HCT116 (cell line): ENCODE results near the gene RIMS1. TPM values are rescaled to one million over a fixed set of nuclear protein-coding genes. Genes with fewer than 3 reads are reported as not detected.

Experiments
- ATAC-seq: fragments of 200-7000 bp; cut with Tn5 transposase; 2 replicates; pipeline ENCODE4 v1.9.1; 2020; ENCODE audit warnings: mild to moderate bottlenecking, moderate library complexity
- BruUV-seq: library from RNA; stranded (reverse); fragments of 400-500 nt; replicated peaks from 2 replicates; lab custom pipeline; 2021; lab: Mats Ljungman, UMichigan
- CTCF ChIA-PET: fragments of 300-600 bp; sonication (Branson Sonifier 250); formaldehyde crosslinking; loops from one replicate; lab custom pipeline; 2021; ENCODE audit warnings: antibody characterized with exemption; lab: Charles Lee
- POLR2A ChIA-PET: fragments of 300-600, 350-600 bp; sonication (Branson Sonifier 250); formaldehyde crosslinking; loops from one replicate; lab custom pipeline; 2021; ENCODE audit warnings: antibody characterized with exemption; lab: Charles Lee
- RAD21 ChIA-PET, 2 experiments: fragments of 300-600 bp; sonication (Branson Sonifier 250); formaldehyde crosslinking; loops; one replicate each; lab custom pipeline; 2023; ENCODE audit warnings: low total read pairs in 2 of 2; ENCODE audit not compliant: uncharacterized antibody in 2 of 2, unreplicated experiment in 2 of 2, low non-redundant PET in 1 of 2; lab: Charles Lee
- DNase-seq: peaks from one replicate; pipeline ENCODE4 v3.0.0-alpha.2; 2010; ENCODE audit warnings: low read depth, low spot score
- H2AFZ ChIP-seq: fragments of 200-600 bp; shearing (Covaris generic), sonication (generic); 2 replicates; pipeline ENCODE4 v1.6.1; 2017; ENCODE audit warnings: low read depth, mixed run types, mixed read lengths, antibody characterized with exemption, low read length; ENCODE audit not compliant: poor library complexity, severe bottlenecking
- H3K27ac ChIP-seq: 2 replicates; pipeline ENCODE4 v1.5.1; 2012; ENCODE audit warnings: low read depth, low read length
- H3K27me3 ChIP-seq: fragments of 200-600 bp; sonication (generic); 2 replicates; pipeline ENCODE4 v1.6.1; 2016; ENCODE audit warnings: mixed run types, low read length, mixed read lengths; ENCODE audit not compliant: insufficient read depth
- H3K36me3 ChIP-seq, 2 experiments: fragments of 200-500 bp in 1 of 2; fragments of 200-600 bp in 1 of 2; sonication (Bioruptor generic) in 1 of 2; sonication (generic) in 1 of 2; 2 replicates each; pipeline versions ENCODE4 v1.5.1 to v1.6.1; 2014 to 2016; ENCODE audit warnings: low read length in 2 of 2, inconsistent platforms in 1 of 2, mixed read lengths in 1 of 2, mixed run types in 1 of 2; ENCODE audit not compliant: insufficient read depth in 2 of 2, control insufficient read depth in 1 of 2
- H3K4me1 ChIP-seq, 2 experiments: fragments of 200-600 bp in 1 of 2; sonication (generic) in 1 of 2; 2 replicates each; pipeline versions ENCODE4 v1.5.1 to v1.6.1; 2012 to 2017; ENCODE audit warnings: low read length in 2 of 2, inconsistent platforms in 1 of 2, mild to moderate bottlenecking in 1 of 2, mixed read lengths in 1 of 2, mixed run types in 1 of 2, moderate library complexity in 1 of 2; ENCODE audit not compliant: insufficient read depth in 2 of 2, control insufficient read depth in 1 of 2
- H3K4me2 ChIP-seq: fragments of 200-600 bp; sonication (generic); 2 replicates; pipeline ENCODE4 v1.6.1; 2017; ENCODE audit warnings: mixed run types, low read length, mixed read lengths
- H3K4me3 ChIP-seq, 2 experiments: fragments of 200-600 bp in 1 of 2; sonication (generic) in 1 of 2; replicated peaks in 1 of 2; 2 replicates each; pipeline ENCODE4 v1.5.1; 2011 to 2016; ENCODE audit warnings: low read length in 2 of 2, control low read depth in 1 of 2, low read depth in 1 of 2, mild to moderate bottlenecking in 1 of 2, mixed read lengths in 1 of 2, mixed run types in 1 of 2
- H3K79me2 ChIP-seq: fragments of 200-600 bp; sonication (generic); 2 replicates; pipeline ENCODE4 v1.6.1; 2017; ENCODE audit warnings: mild to moderate bottlenecking, mixed run types, low read length, moderate library complexity, mixed read lengths; ENCODE audit not compliant: insufficient read depth
- H3K9ac ChIP-seq: fragments of 200-600 bp; sonication (generic); 2 replicates; pipeline ENCODE4 v1.6.1; 2016; ENCODE audit warnings: low read length, mixed read lengths
- H3K9me2 ChIP-seq: fragments of 200-600 bp; sonication (generic), shearing (Covaris generic); 2 replicates; pipeline ENCODE4 v1.6.1; 2017; ENCODE audit warnings: mixed run types, mild to moderate bottlenecking, moderate library complexity; ENCODE audit not compliant: insufficient read depth
- H3K9me3 ChIP-seq, 2 experiments: fragments of 200-500 bp in 1 of 2; fragments of 200-600 bp in 1 of 2; sonication (Bioruptor generic) in 1 of 2; sonication (generic) in 1 of 2; 2 replicates each; pipeline ENCODE4 v1.6.1; 2014 to 2017; ENCODE audit warnings: low read length in 2 of 2, mixed read lengths in 2 of 2, inconsistent platforms in 1 of 2, low read depth in 1 of 2, mild to moderate bottlenecking in 1 of 2, mixed run types in 1 of 2, moderate library complexity in 1 of 2; ENCODE audit not compliant: control insufficient read depth in 1 of 2, insufficient read depth in 1 of 2
- H4K20me1 ChIP-seq: fragments of 200-600 bp; sonication (generic), shearing (Covaris generic); 2 replicates; pipeline ENCODE4 v1.6.1; 2017; ENCODE audit warnings: mixed run types, mild to moderate bottlenecking, moderate library complexity; ENCODE audit not compliant: insufficient read depth
- ATF3 ChIP-seq: IDR thresholded peaks from 2 replicates; pipeline ENCODE4 v1.6.1; 2012
- CBX3 ChIP-seq: IDR thresholded peaks from 2 replicates; pipeline ENCODE4 v1.6.1; 2012; ENCODE audit warnings: low read depth
- CEBPB ChIP-seq: IDR thresholded peaks from 2 replicates; pipeline ENCODE4 v1.6.1; 2012; ENCODE audit warnings: low read depth
- CTCF ChIP-seq, 3 experiments: fragments of 200-600 bp in 1 of 3; sonication (generic) in 1 of 3; IDR thresholded peaks in 2 of 3; conservative IDR thresholded peaks in 1 of 3; 2 replicates each; pipeline ENCODE4 v1.5.1; 2012 to 2017; ENCODE audit warnings: low read depth in 2 of 3, low read length in 2 of 3, antibody characterized with exemption in 1 of 3, borderline replicate concordance in 1 of 3, control low read depth in 1 of 3, mild to moderate bottlenecking in 1 of 3, mixed read lengths in 1 of 3, mixed run types in 1 of 3, moderate library complexity in 1 of 3; ENCODE audit not compliant: insufficient read depth in 1 of 3
- ELF1 ChIP-seq: IDR thresholded peaks from 2 replicates; pipeline ENCODE4 v1.6.1; 2012; ENCODE audit warnings: low read depth, borderline replicate concordance
- EZH2 ChIP-seq: fragments of 200-600 bp; sonication (generic); IDR thresholded peaks from 2 replicates; pipeline ENCODE4 v1.6.1; 2017; ENCODE audit warnings: antibody characterized with exemption, mixed run types
- EZH2phosphoT487 ChIP-seq: fragments of 200-600 bp; IDR thresholded peaks from 2 replicates; pipeline ENCODE4 v1.6.1; 2018; ENCODE audit warnings: antibody characterized with exemption, borderline replicate concordance
- JUND ChIP-seq: IDR thresholded peaks from 2 replicates; pipeline ENCODE4 v1.6.1; 2012
- MAX ChIP-seq: IDR thresholded peaks from 2 replicates; pipeline ENCODE4 v1.6.1; 2012
- POLR2A ChIP-seq: IDR thresholded peaks from 2 replicates; pipeline ENCODE4 v1.7.0; 2011; ENCODE audit warnings: borderline replicate concordance; ENCODE audit not compliant: insufficient read depth, insufficient read length; ENCODE audit errors: extremely low read depth
- POLR2AphosphoS5 ChIP-seq: IDR thresholded peaks from 2 replicates; pipeline ENCODE4 v1.6.1; 2011; ENCODE audit warnings: mild to moderate bottlenecking, low read depth, low read length, moderate library complexity
- RAD21 ChIP-seq: IDR thresholded peaks from 2 replicates; pipeline ENCODE4 v1.6.1; 2012; ENCODE audit warnings: low read depth, mild to moderate bottlenecking
- REST ChIP-seq: IDR thresholded peaks from 2 replicates; pipeline ENCODE4 v1.6.1; 2012; ENCODE audit warnings: low read depth
- SP1 ChIP-seq: IDR thresholded peaks from 2 replicates; pipeline ENCODE4 v1.6.1; 2012; ENCODE audit warnings: low read depth
- SRF ChIP-seq: IDR thresholded peaks from 2 replicates; pipeline ENCODE4 v1.6.1; 2012; ENCODE audit warnings: low read depth
- TCF7L2 ChIP-seq: IDR thresholded peaks from 2 replicates; pipeline ENCODE4 v1.7.0; 2011; ENCODE audit warnings: borderline replicate concordance, inconsistent platforms; ENCODE audit not compliant: insufficient read depth, insufficient read length; ENCODE audit errors: extremely low read depth
- ZBTB33 ChIP-seq: IDR thresholded peaks from 2 replicates; pipeline ENCODE4 v1.6.1; 2011; ENCODE audit warnings: mild to moderate bottlenecking, low read length, moderate library complexity; ENCODE audit not compliant: insufficient replicate concordance; ENCODE audit errors: extremely low read depth
- ZFX ChIP-seq: fragments of 450-650 bp; IDR thresholded peaks from 2 replicates; pipeline ENCODE4 v1.6.1; 2017
- ZNF274 ChIP-seq: fragments of 200-500 bp; sonication (Bioruptor generic); IDR thresholded peaks from 2 replicates; pipeline ENCODE4 v1.6.1; 2014; ENCODE audit warnings: mild to moderate bottlenecking, low read depth, low read length, inconsistent platforms
- intact Hi-C: fragments of 100-400 bp; cut with micrococcal nuclease; formaldehyde crosslinking; loops from 2 replicates; pipeline ENCODE4 v1.10.0; 2022
- total RNA-seq: library from RNA; stranded (reverse); gene quantifications from one replicate; pipeline ENCODE4 v1.2.1, GENCODE V29; 2021; ENCODE audit not compliant: unreplicated experiment

RIMS1 gene
- total RNA-seq, 1 experiment from 2014 or later: not detected

GRCh38 chr6:72061286-72061685, 174.9 kb downstream of the RIMS1 start:
- H3K9ac ChIP-seq: no peak overlapping the region
- TF ChIP-seq CTCF (IDR thresholded peaks at IDR 0.05 in 2 of 3, conservative IDR thresholded peaks at IDR 0.05 in 1 of 3; ENCODE audit: borderline replicate concordance in 1 of 3, insufficient read depth in 1 of 3, low read depth in 2 of 3, low read length in 2 of 3) (no peak), CBX3 (no peak), ELF1 (no peak), POLR2A (no peak), TCF7L2 (no peak), ZBTB33 (no peak), REST (no peak), RAD21 (no peak), SRF (no peak), EZH2phosphoT487 (no peak), ZNF274 (no peak), CEBPB (no peak), JUND (no peak), MAX (no peak), ATF3 (no peak), EZH2 (no peak), SP1 (no peak), ZFX (no peak), POLR2AphosphoS5 (no peak)
- no peak overlapping the region for H3K4me2 ChIP-seq
- H2AFZ ChIP-seq: no peak overlapping the region
- no peaks in the 10 kb centered on the region for H4K20me1 ChIP-seq
- no peaks in the 10 kb centered on the region for H3K4me1 ChIP-seq
- intact Hi-C loops: no loop called here
- no peaks in the 10 kb centered on the region for H3K79me2 ChIP-seq
- no peak overlapping the region for H3K27ac ChIP-seq
- no peaks in the 10 kb centered on the region for H3K9me3 ChIP-seq
- no peaks in the 10 kb centered on the region for H3K9me2 ChIP-seq
- no peak for ATAC-seq
- no peak overlapping the region for H3K4me3 ChIP-seq
- ChIA-PET POLR2A (no interaction called here), RAD21 (no interaction called here), CTCF (no interaction called here)
- BruUV-seq: no TSS peak
- H3K36me3 ChIP-seq: no peaks in the 10 kb centered on the region
- no peak for DNase-seq
- no peaks in the 10 kb centered on the region for H3K27me3 ChIP-seq
